Left ventricle myocardium inferior (tissue), 1 donor: ENCODE results near the gene STAT4. TPM values are rescaled to one million over a fixed set of nuclear protein-coding genes. Genes with fewer than 3 reads are reported as not detected.
A peak's percentile ranks its signal among the peaks of the same experiment; 100 is the strongest.

Experiments
- DNase-seq: peaks from one replicate; pipeline ENCODE4 v3.0.0-alpha.2; 2020
- H3K27ac ChIP-seq: fragments of 200-600 bp; replicated peaks from 2 replicates; pipeline ENCODE4 v1.8.0; 2021
- H3K27me3 ChIP-seq: fragments of 200-600 bp; 2 replicates; pipeline ENCODE4 v1.8.0; 2021; ENCODE audit warnings: low read depth
- H3K36me3 ChIP-seq: fragments of 200-600 bp; 2 replicates; pipeline ENCODE4 v1.8.0; 2021
- H3K4me1 ChIP-seq: fragments of 200-600 bp; 2 replicates; pipeline ENCODE4 v1.8.0; 2021
- H3K4me3 ChIP-seq: fragments of 200-600 bp; 2 replicates; pipeline ENCODE4 v1.8.0; 2021; ENCODE audit warnings: mild to moderate bottlenecking, moderate library complexity
- H3K9me3 ChIP-seq: fragments of 200-600 bp; replicated peaks from 2 replicates; pipeline ENCODE4 v1.8.0; 2021
- intact Hi-C: fragments of 100-400 bp; cut with micrococcal nuclease; formaldehyde crosslinking; loops from one replicate; pipeline ENCODE4 v1.11.0; 2022
- total RNA-seq: library from RNA; stranded (reverse); fragmentation: NEBNext Ultra II Directional; extraction: Animal tissue kit (Norgen Biotek cat#: 25700); gene quantifications from one replicate; pipeline ENCODE4 v1.2.1, GENCODE V29; 2021
- TF ChIP-seq, protein P1 (sequence below): fragments of 200-600 bp; IDR thresholded peaks from 2 replicates; pipeline ENCODE4 v1.8.0; 2021; ENCODE audit warnings: antibody characterized with exemption, mild to moderate bottlenecking, borderline replicate concordance
- donor health status: DM: no; HTN: yes; CAD: no; lungs with severe emphysema.

The STAT4 gene
- total RNA-seq, 1 donor from 2014 or later = 0.82 TPM

DNA sequence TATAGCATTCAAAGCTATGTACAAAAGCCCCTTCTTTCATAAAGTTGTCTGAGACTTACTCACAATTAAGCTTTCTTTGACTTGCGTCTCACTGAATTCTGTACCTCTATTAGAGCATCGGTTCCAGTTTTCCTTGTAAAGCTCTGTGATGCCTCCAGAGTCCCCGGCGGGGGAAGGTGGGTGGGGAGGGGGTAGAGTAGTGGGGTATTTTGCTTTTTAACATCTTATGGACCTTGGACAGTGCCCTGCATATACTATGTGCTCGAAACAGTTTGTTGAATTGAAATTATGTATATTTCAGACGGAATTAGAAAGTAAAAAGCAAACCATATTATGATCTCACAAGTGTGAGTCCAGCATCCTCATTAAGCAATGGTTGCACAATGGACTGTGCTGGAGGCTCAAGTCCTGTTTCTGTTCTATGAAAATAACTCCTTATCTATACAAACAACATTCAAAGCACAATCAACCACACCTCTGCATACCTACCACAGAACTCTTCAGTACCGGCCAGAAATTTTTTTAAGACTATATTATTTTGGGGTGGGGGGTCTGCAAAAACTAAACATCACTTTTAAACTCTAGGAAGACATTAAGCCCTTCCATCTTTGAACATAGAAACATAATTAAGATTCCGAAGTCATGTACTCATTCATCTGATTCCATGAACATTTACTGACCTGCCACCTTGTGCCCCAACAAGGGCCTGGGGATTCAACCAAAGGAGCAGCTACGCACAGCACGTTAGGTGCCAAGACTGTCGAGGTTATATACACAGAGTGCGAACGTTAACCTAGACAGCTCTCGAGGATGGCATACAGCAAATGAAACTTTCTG, 137.7 kb downstream of the STAT4 start:
- Histone ChIP-seq H3K9me3 (no peaks in the 10 kb centered on the region), H3K36me3 (peaks cover 23% of the 10 kb centered on the region), H3K27ac (peak overlapping the region; percentile 94), H3K4me1 (peaks cover 50% of the 10 kb centered on the region), H3K4me3 (peak overlapping the region; percentile 79), H3K27me3 (no peaks in the 10 kb centered on the region)
- intact Hi-C loops = no loop called here
- no peak for DNase-seq
- TF ChIP-seq, protein P1, sequence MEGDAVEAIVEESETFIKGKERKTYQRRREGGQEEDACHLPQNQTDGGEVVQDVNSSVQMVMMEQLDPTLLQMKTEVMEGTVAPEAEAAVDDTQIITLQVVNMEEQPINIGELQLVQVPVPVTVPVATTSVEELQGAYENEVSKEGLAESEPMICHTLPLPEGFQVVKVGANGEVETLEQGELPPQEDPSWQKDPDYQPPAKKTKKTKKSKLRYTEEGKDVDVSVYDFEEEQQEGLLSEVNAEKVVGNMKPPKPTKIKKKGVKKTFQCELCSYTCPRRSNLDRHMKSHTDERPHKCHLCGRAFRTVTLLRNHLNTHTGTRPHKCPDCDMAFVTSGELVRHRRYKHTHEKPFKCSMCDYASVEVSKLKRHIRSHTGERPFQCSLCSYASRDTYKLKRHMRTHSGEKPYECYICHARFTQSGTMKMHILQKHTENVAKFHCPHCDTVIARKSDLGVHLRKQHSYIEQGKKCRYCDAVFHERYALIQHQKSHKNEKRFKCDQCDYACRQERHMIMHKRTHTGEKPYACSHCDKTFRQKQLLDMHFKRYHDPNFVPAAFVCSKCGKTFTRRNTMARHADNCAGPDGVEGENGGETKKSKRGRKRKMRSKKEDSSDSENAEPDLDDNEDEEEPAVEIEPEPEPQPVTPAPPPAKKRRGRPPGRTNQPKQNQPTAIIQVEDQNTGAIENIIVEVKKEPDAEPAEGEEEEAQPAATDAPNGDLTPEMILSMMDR = no peak

DNA sequence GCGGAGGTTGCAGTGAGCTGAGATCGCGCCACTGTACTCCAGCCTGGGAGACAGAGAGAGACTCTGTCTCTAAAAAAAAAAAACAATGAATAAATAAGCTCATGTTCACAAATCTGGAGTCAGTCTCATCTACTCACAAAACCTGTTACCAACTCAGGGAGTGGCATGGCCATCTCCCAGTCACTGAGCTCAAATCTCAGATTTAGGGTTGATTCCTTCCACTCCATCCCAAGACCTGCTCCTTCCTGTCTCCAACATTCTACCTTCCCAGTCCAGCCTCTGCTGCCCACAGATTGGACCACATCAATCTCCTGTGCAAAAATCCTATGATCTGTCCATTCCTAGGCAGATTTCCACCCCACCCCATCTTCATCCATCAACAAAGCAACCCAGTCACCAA, 138.4 kb downstream of the STAT4 start:
- H3K9me3 ChIP-seq = no peaks in the 10 kb centered on the region
- H3K27me3 ChIP-seq = no peaks in the 10 kb centered on the region
- peaks cover 30% of the 10 kb centered on the region for H3K36me3 ChIP-seq
- peaks cover 50% of the 10 kb centered on the region for H3K4me1 ChIP-seq
- DNase-seq = no peak
- peak overlapping the region; percentile 79 for H3K4me3 ChIP-seq
- intact Hi-C loops = no loop called here
- TF ChIP-seq, protein P1 = no peak
- H3K27ac ChIP-seq = no peak overlapping the region

DNA sequence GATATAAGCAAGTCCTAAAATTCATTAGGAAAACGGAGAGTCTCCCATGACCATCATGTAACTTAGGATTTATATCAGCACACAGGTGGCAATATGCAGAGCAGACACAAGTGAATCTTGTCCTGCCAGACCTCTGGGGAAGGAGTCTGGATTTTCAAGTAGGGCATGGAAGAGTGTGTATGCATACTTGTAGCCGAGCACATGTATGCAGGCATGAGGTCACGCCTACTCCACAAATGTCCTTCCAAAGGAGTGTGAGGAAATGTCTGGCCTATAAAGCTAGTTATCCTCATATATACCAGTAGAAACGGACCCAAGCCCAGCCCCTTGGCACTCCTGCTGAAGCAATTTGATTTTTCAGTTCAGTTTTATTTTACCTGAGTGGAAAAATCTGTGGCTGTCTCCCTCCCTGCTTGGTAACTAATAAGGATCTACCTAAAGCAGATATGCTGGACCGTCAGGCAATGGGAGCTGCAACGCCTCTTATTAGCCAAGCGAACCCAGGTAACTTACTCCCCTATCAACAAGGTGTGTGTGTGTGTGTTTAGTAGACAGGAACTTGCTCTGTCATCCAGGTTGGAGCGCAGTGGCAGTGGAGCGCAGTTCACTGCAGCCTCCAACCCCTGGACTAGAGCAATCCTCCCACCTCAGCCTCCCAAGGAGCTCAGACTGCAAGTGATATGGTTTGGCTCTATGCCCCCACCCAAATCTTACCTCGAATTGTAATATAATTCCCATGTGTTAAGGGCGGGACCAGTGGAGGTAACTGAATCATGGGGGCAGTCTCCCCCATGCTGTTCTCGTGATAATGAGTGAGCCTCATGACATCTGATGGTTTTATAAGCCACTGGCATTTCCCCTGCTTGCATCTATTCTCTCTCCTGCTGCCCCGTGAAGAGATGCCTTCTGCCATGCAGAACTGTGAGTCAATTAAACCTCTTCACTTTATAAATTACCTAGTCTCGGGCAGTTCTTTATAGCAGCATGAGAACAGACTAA, 139.6 kb downstream of the STAT4 start:
- H3K4me3 ChIP-seq = no peak overlapping the region
- H3K4me1 ChIP-seq = peaks cover 50% of the 10 kb centered on the region
- H3K27me3 ChIP-seq = no peaks in the 10 kb centered on the region
- TF ChIP-seq, protein P1 = no peak
- H3K27ac ChIP-seq = no peak overlapping the region
- DNase-seq = no peak
- H3K9me3 ChIP-seq = no peaks in the 10 kb centered on the region
- intact Hi-C loops = no loop called here
- peaks cover 41% of the 10 kb centered on the region for H3K36me3 ChIP-seq

DNA sequence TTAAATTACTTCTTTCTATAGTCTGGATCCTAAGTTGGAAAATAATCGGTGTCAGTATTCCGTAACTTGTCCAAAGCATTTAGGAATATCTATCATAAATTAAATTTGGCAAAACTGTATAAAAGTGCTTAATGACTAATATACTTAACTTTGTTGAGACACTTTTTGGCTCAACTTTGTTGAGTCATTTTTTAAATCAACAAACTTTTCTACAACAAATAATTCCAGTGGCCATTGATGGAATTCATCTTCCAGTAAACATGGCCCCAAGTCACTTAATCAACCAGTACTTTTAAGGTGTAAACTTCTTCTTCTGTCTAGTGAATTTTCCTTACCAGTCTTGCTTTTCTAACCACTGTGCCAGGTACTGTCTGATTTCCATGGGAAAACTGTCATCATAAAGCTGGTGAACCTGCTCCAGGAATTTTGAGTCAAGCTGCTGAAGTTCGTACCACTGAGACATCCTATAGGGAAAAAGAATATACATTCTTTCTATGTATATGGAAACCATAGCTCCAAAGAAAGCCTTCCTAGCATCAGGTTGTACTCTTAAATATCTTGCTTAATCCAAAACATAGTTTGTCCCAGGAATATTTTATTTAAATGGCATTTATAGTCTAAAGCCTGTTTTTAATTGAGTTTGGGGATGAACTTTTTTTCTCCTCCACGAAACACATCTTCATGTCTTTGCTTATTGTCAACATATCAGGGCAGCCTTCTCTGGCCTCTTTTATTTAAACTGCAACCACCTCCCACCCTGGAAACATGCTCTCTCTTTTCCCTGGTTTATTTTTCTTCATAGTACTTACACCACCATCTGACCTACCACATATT, 141.0 kb downstream of the STAT4 start:
- H3K4me3 ChIP-seq = no peak overlapping the region
- intact Hi-C loops = no loop called here
- H3K27me3 ChIP-seq = no peaks in the 10 kb centered on the region
- H3K9me3 ChIP-seq = no peaks in the 10 kb centered on the region
- TF ChIP-seq, protein P1 = no peak
- peaks cover 47% of the 10 kb centered on the region for H3K4me1 ChIP-seq
- DNase-seq = no peak
- peaks cover 56% of the 10 kb centered on the region for H3K36me3 ChIP-seq
- no peak overlapping the region for H3K27ac ChIP-seq

DNA sequence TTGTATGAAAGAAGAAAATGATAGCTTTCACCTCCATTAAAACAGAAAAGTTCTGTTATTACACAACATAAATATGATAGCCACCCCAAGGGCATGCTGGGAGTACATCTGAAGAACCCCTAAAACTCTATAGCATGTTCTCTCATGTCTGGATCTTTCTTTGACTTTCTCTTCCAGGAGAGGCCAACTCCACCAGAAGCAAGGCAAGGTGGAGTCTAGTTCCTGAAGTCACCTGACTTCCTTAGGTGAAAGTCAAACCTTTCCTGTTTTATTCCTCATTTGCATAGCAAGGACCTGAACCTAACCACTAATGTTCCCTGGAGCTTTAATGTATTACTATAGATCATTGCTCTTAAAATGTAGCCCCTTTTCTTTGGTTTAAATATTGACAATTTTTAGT, 142.5 kb downstream of the STAT4 start:
- Histone ChIP-seq H3K4me1 (peaks cover 34% of the 10 kb centered on the region), H3K9me3 (no peaks in the 10 kb centered on the region), H3K27ac (no peak overlapping the region), H3K27me3 (no peaks in the 10 kb centered on the region), H3K36me3 (peaks cover 70% of the 10 kb centered on the region), H3K4me3 (no peak overlapping the region)
- TF ChIP-seq, protein P1 = no peak
- intact Hi-C loops = no loop called here
- no peak for DNase-seq
